Measurements from ENCODE around the gene SLC38A11.
"Not testable (repeated sequence)": the region's sequence is repeated elsewhere in the genome, so short reads cannot be mapped to it uniquely, and the experiment has no call there.

Gene SLC38A11

DNA sequence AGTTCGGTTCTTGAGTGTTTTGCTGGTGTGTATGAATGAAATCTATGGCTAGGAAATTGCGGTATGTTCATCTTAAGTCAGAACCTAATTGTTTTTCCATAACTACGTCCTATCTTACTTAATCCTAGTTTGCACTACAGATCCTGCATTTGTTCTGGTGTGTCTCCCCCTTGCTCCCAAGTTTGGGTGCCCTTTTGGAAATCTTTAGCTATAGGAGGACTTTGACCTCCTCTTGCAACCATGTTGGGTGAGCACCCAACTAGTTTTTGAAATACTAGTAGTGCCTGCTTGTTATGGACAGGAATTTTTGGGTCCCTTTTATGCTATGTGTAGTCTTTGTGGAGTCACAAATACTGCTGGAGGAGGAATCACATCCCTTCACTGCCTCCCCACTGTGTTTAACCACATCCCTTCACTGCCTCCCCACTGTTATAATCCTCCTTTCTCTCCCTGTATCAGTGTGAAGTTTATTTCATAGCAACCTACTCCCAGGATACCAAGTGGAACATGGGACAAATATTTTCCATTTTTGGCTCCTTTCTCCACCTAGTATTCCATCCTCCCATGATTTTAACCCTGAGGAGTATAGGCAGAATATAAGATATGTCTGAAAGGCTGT lies 87.4 kb downstream of the SLC38A11 start:
- Histone ChIP-seq H3K9ac (ENCODE audit: low read depth, low read length) (no peak overlapping the region), H3K9me3 (ENCODE audit: control insufficient read depth, insufficient read depth, low read length) (no peaks in the 10 kb centered on the region), H3K27me3 (ENCODE audit: control insufficient read depth, insufficient read depth, low read length) (no peaks in the 10 kb centered on the region), H3K4me1 (ENCODE audit: control insufficient read depth, insufficient read depth, low read length) (no peaks in the 10 kb centered on the region), H3K36me3 (ENCODE audit: control insufficient read depth, insufficient read depth, low read length) (no peaks in the 10 kb centered on the region), H3K4me3 (ENCODE audit: low read depth, low read length) (no peak overlapping the region)

DNA sequence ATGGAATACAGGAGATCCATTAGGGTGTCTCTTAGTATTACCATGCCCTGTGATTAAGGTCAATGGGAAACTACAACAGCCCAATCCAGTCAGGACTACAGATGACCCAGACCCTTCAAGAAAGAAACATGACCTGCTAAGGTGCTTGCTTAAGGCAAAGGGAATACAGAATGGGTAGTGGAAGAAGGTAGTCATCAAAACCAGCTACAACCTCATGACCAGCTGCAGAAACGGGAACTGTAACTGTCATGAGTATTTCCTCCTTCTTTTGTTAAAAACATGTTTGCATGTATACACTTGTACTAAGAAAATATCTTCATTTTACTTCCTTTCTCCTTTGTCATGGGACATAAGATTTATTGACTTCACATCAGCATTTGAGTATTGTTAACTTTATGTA lies 88.9 kb downstream of the SLC38A11 start:
- not testable (repeated sequence) for H3K4me1 ChIP-seq (ENCODE audit: control insufficient read depth, insufficient read depth, low read length); H3K4me3 ChIP-seq (ENCODE audit: low read depth, low read length); H3K9me3 ChIP-seq (ENCODE audit: control insufficient read depth, insufficient read depth, low read length); H3K9ac ChIP-seq (ENCODE audit: low read depth, low read length); H3K36me3 ChIP-seq (ENCODE audit: control insufficient read depth, insufficient read depth, low read length); H3K27me3 ChIP-seq (ENCODE audit: control insufficient read depth, insufficient read depth, low read length)

GRCh38 chr2:164860694-164861042 lies 94.7 kb downstream of the SLC38A11 start:
- H3K4me1 ChIP-seq (ENCODE audit: control insufficient read depth, insufficient read depth, low read length): no peaks in the 10 kb centered on the region
- H3K9ac ChIP-seq (ENCODE audit: low read depth, low read length): no peak overlapping the region

DNA sequence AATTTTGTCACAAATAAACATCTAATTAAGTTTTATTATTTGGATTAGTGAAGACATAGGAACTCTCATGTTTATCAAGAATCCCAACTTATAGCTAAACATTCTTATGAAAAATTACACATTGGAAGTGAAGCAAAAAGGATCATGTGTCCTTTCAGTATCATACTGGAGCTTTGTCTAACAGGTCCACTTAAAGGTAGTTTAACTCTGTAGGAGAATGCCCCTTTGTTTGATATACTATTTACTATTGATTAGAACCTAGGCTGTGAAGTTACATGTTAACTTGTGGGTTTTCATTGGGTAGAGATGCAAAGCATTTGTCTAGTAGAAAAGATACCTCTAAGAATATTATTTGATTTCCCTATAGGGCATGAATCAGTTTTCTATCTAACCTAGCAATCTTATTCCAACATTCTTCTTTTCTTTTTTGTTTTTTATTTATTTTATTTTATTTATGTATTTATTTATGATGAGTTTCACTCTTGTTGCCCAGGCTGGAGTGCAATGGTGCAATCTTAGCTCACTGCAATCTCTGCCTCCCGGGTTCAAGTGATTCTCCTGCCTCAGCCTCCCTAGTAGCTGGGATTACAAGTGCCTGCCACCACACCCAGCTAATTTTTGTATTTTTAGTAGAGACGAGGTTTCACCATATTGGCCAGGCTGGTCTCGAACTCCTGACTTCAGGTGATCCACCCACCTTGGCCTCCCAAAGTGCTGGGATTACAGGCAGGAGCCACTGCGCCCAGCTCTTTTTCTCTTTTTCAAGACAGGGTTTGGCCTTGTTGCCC lies 95.2 kb downstream of the SLC38A11 start:
- H3K36me3 ChIP-seq (ENCODE audit: control insufficient read depth, insufficient read depth, low read length); H3K9me3 ChIP-seq (ENCODE audit: control insufficient read depth, insufficient read depth, low read length); H3K4me3 ChIP-seq (ENCODE audit: low read depth, low read length); H3K9ac ChIP-seq (ENCODE audit: low read depth, low read length); H3K4me1 ChIP-seq (ENCODE audit: control insufficient read depth, insufficient read depth, low read length); H3K27me3 ChIP-seq (ENCODE audit: control insufficient read depth, insufficient read depth, low read length): not testable (repeated sequence)

More at GRCh38 chr2:164860694-164861042, 94.7 kb downstream of the SLC38A11 start:
- Histone ChIP-seq H3K9me3 (ENCODE audit: control insufficient read depth, insufficient read depth, low read length) (no peaks in the 10 kb centered on the region), H3K4me3 (ENCODE audit: low read depth, low read length) (no peak overlapping the region), H3K27me3 (ENCODE audit: control insufficient read depth, insufficient read depth, low read length) (no peaks in the 10 kb centered on the region), H3K36me3 (ENCODE audit: control insufficient read depth, insufficient read depth, low read length) (no peaks in the 10 kb centered on the region)

DNA sequence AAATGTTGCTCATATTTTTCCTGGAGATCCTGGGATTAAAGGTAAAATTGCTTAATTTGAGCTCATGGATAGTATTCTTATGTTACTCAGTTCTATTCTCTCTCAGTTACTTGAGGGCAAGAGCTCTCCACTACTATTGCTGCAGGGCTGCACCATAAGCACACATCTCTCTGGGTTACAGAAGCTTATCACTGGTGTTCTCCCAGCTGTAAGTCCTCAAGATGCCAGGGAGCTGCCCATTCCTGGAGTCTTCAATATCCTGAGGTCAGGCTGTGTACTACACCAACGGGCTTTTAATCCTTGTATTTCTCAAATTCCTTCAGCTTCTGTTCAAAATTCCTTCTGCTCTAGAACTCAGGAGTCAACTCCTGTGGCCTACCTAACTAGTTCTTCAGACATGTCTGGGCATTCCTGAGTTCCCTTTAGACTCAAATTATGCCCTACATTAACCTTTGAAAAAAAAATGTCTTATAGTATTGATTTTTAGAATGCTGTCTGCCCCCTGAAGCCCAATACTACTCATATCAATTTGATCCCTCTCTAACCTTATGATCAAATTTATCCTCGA lies 96.0 kb downstream of the SLC38A11 start:
- H3K4me3 ChIP-seq (ENCODE audit: low read depth, low read length): no peak overlapping the region
- H3K9me3 ChIP-seq (ENCODE audit: control insufficient read depth, insufficient read depth, low read length): no peaks in the 10 kb centered on the region

DNA sequence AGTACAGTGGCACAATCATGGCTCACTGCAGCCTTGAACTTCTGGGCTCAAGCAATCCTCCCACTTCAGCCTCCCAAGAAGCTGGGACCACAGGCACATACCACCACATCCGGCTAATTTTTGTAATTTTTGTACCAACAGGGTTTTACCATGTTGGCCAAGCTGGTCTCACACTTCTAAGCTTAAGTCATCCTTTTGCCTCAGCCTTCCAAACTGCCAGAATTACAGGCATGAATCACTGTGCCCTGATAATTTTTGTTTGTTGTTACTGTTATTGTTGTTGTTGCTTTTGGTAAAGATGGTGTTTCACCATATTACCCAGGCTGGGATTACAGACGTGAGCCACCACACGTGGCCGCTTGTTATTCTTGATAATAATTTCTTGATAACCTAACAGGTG lies 103.2 kb downstream of the SLC38A11 start:
- no peak overlapping the region for H3K9ac ChIP-seq (ENCODE audit: low read depth, low read length)

More for the DNA sequence above, 96.0 kb downstream of the SLC38A11 start:
- Histone ChIP-seq H3K36me3 (ENCODE audit: control insufficient read depth, insufficient read depth, low read length) (no peaks in the 10 kb centered on the region), H3K4me1 (ENCODE audit: control insufficient read depth, insufficient read depth, low read length) (no peaks in the 10 kb centered on the region), H3K27me3 (ENCODE audit: control insufficient read depth, insufficient read depth, low read length) (no peaks in the 10 kb centered on the region), H3K9ac (ENCODE audit: low read depth, low read length) (no peak overlapping the region)

GRCh38 chr2:164850235-164850634 lies 105.1 kb downstream of the SLC38A11 start:
- Histone ChIP-seq H3K4me3 (ENCODE audit: low read depth, low read length) (no peak overlapping the region), H3K9ac (ENCODE audit: low read depth, low read length) (no peak overlapping the region), H3K9me3 (ENCODE audit: control insufficient read depth, insufficient read depth, low read length) (no peaks in the 10 kb centered on the region), H3K4me1 (ENCODE audit: control insufficient read depth, insufficient read depth, low read length) (no peaks in the 10 kb centered on the region), H3K36me3 (ENCODE audit: control insufficient read depth, insufficient read depth, low read length) (no peaks in the 10 kb centered on the region), H3K27me3 (ENCODE audit: control insufficient read depth, insufficient read depth, low read length) (no peaks in the 10 kb centered on the region)

More for the DNA sequence above, 103.2 kb downstream of the SLC38A11 start:
- Histone ChIP-seq H3K9me3 (ENCODE audit: control insufficient read depth, insufficient read depth, low read length) (no peaks in the 10 kb centered on the region), H3K36me3 (ENCODE audit: control insufficient read depth, insufficient read depth, low read length) (no peaks in the 10 kb centered on the region), H3K4me1 (ENCODE audit: control insufficient read depth, insufficient read depth, low read length) (no peaks in the 10 kb centered on the region), H3K27me3 (ENCODE audit: control insufficient read depth, insufficient read depth, low read length) (no peaks in the 10 kb centered on the region), H3K4me3 (ENCODE audit: low read depth, low read length) (no peak overlapping the region)

- Histone ChIP-seq H3K4me1 (ENCODE audit: control insufficient read depth, insufficient read depth, low read length) (no peaks in the 10 kb centered on the region), H3K36me3 (ENCODE audit: control insufficient read depth, insufficient read depth, low read length) (no peaks in the 10 kb centered on the region), H3K9me3 (ENCODE audit: control insufficient read depth, insufficient read depth, low read length) (no peaks in the 10 kb centered on the region)
Observed at GRCh38 chr2:164849506-164849905, 105.8 kb downstream of the SLC38A11 start.

GRCh38 chr2:164847981-164848741 lies 107.2 kb downstream of the SLC38A11 start:
- Histone ChIP-seq H3K4me3 (ENCODE audit: low read depth, low read length) (no peak overlapping the region), H3K27me3 (ENCODE audit: control insufficient read depth, insufficient read depth, low read length) (no peaks in the 10 kb centered on the region), H3K4me1 (ENCODE audit: control insufficient read depth, insufficient read depth, low read length) (no peaks in the 10 kb centered on the region), H3K9me3 (ENCODE audit: control insufficient read depth, insufficient read depth, low read length) (no peaks in the 10 kb centered on the region), H3K9ac (ENCODE audit: low read depth, low read length) (no peak overlapping the region), H3K36me3 (ENCODE audit: control insufficient read depth, insufficient read depth, low read length) (no peaks in the 10 kb centered on the region)

More at GRCh38 chr2:164849506-164849905, 105.8 kb downstream of the SLC38A11 start:
- H3K27me3 ChIP-seq (ENCODE audit: control insufficient read depth, insufficient read depth, low read length): no peaks in the 10 kb centered on the region
- no peak overlapping the region for H3K9ac ChIP-seq (ENCODE audit: low read depth, low read length)
- H3K4me3 ChIP-seq (ENCODE audit: low read depth, low read length): no peak overlapping the region

DNA sequence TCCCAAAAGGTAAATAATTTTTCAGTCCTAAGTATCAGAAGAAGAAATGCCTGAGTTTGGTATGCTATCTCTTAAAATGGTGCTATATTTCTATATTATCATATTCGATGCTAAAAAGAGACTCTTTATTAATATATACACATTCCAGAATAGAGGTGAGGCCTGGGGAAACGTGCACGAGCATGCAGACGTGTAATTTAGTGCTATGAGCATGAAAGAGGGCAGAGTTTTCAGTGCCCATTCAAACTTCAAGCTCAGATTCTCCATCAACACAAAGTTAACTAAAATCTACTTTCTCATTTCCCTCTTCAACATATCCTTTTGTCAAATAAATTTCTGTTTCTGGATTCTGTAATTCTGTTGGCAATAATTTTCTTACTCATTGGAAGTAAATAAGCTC lies 108.0 kb downstream of the SLC38A11 start:
- no peak overlapping the region for H3K9ac ChIP-seq (ENCODE audit: low read depth, low read length)
- no peaks in the 10 kb centered on the region for H3K4me1 ChIP-seq (ENCODE audit: control insufficient read depth, insufficient read depth, low read length)
- no peak overlapping the region for H3K4me3 ChIP-seq (ENCODE audit: low read depth, low read length)
- no peaks in the 10 kb centered on the region for H3K27me3 ChIP-seq (ENCODE audit: control insufficient read depth, insufficient read depth, low read length)
- H3K9me3 ChIP-seq (ENCODE audit: control insufficient read depth, insufficient read depth, low read length): no peaks in the 10 kb centered on the region
- H3K36me3 ChIP-seq (ENCODE audit: control insufficient read depth, insufficient read depth, low read length): no peaks in the 10 kb centered on the region

DNA sequence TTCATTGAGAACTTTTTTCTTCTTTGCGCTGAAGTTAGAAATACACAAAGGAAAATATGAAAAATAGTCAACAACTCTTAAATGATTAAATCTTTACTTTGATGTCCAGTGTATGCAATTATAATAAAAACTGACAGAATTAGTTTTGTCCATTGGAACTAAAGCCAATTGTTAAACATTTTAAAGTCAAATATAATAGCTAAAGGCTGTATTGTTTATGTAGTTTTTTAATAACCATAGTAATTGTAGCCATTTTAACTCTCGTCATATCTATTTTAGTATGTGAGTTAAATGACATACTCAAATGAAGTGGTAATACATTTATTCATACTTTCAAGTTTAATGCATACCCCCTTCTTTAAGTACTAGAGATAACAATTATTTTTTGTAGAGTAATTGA lies 109.0 kb downstream of the SLC38A11 start:
- Histone ChIP-seq H3K36me3 (ENCODE audit: control insufficient read depth, insufficient read depth, low read length) (no peaks in the 10 kb centered on the region), H3K4me3 (ENCODE audit: low read depth, low read length) (no peak overlapping the region), H3K9ac (ENCODE audit: low read depth, low read length) (no peak overlapping the region), H3K9me3 (ENCODE audit: control insufficient read depth, insufficient read depth, low read length) (no peaks in the 10 kb centered on the region), H3K27me3 (ENCODE audit: control insufficient read depth, insufficient read depth, low read length) (no peaks in the 10 kb centered on the region), H3K4me1 (ENCODE audit: control insufficient read depth, insufficient read depth, low read length) (no peaks in the 10 kb centered on the region)
